ENCODE results near the gene NTSR1. TPM values are rescaled to one million over a fixed set of nuclear protein-coding genes. Genes with fewer than 3 reads are reported as not detected.
A peak's percentile ranks its signal among the peaks of the same experiment; 100 is the strongest.

The NTSR1 gene
- polyA plus RNA-seq, 3 donors = 0.35 to 2.5 (median 0.40) TPM

GRCh38 chr20:62736407-62737071 is 27.9 kb downstream of the NTSR1 start:
- H3K36me3 Mint-ChIP-seq = peaks cover 7 to 12% of the 10 kb centered on the region in 2 donors
- WGBS (ENCODE audit: insufficient coverage) = 98% methylated on average over 8 of the region's 14 CpGs
- H3K27ac Mint-ChIP-seq = peak overlapping the region in 3 of 7 donors; percentile 6 to 81 (median 48)
- Histone ChIP-seq H3K27ac (ENCODE audit: low read depth in 1 of 2, low read length in 2 of 2) (no peak overlapping the region), H3K9me3 (replicated peaks in 1 of 2; ENCODE audit: control insufficient read depth in 1 of 2, insufficient read depth in 1 of 2, low read length in 2 of 2) (no peaks in the 10 kb centered on the region), H3K27me3 (ENCODE audit: control insufficient read depth in 2 of 2, insufficient read depth in 2 of 2, low read length in 2 of 2) (no peaks in the 10 kb centered on the region), H3K4me3 (replicated peaks in 1 of 3; ENCODE audit: low read depth in 2 of 3, low read length in 3 of 3) (no peak overlapping the region), H3K9ac (ENCODE audit: insufficient read depth, low read length, poor library complexity, severe bottlenecking) (no peak overlapping the region), H3K4me2 (replicated peaks; ENCODE audit: extremely low read depth, low read length, poor library complexity, severe bottlenecking) (no peak overlapping the region), H3K36me3 (replicated peaks in 1 of 2; ENCODE audit: control insufficient read depth in 1 of 2, insufficient read depth in 2 of 2, low read length in 2 of 2) (no peaks in the 10 kb centered on the region), H3K79me2 (ENCODE audit: insufficient read depth, low read length) (peaks cover 5% of the 10 kb centered on the region), H2AFZ (ENCODE audit: insufficient read depth, low read depth, low read length, poor library complexity, severe bottlenecking) (no peak overlapping the region), H3K4me1 (ENCODE audit: control insufficient read depth in 1 of 2, insufficient read depth in 2 of 2, low read length in 2 of 2) (peaks cover 74 to 97% of the 10 kb centered on the region in 2 donors), H4K20me1 (ENCODE audit: insufficient read depth, low read length) (no peaks in the 10 kb centered on the region)
- no peak for DNase-seq
- H3K4me1 Mint-ChIP-seq = peaks cover 86% of the 10 kb centered on the region
- H3K4me3 Mint-ChIP-seq = no peak overlapping the region
- intact Hi-C loops (cut with micrococcal nuclease) = no loop called here
- no peak for TF ChIP-seq CTCF (IDR thresholded peaks at IDR 0.05)
- no peaks in the 10 kb centered on the region for H3K9me3 Mint-ChIP-seq
- H3K27me3 Mint-ChIP-seq (ENCODE audit: low read depth in 3 of 3) = peaks cover 0 to 9% (median 0%) of the 10 kb centered on the region in 3 donors

DNA sequence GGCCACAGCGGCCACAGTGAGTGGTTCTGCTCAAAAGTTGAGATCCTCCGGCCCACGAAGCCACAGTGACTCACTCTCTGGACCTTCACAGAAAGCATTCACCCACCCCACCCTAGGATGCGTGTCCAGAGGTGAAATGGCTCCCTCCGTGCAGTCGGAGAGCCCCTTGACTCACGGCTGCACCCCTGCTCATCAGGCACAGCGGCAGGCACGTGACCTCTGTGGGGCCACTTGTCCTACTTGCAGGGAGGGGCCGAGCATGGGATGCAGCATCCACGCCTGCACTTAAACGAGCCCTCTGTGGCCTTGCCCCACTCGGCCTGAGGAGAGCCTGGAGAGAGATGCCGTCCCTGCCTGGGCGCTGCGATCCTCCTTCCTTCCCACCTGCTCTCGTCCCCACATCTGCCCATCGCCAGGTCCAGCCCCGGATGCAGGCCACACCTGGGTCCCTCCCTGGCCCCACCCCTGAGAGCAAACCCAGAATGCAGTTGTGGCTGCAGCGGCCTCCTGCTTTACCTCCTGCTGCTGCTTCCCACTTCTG is 28.7 kb downstream of the NTSR1 start:
- Histone ChIP-seq H3K9me3 (replicated peaks in 1 of 2; ENCODE audit: control insufficient read depth in 1 of 2, insufficient read depth in 1 of 2, low read length in 2 of 2) (no peaks in the 10 kb centered on the region), H3K4me3 (replicated peaks in 1 of 3; ENCODE audit: low read depth in 2 of 3, low read length in 3 of 3) (no peak overlapping the region), H3K4me2 (replicated peaks; ENCODE audit: extremely low read depth, low read length, poor library complexity, severe bottlenecking) (no peak overlapping the region), H3K79me2 (ENCODE audit: insufficient read depth, low read length) (peaks cover 5% of the 10 kb centered on the region), H3K9ac (ENCODE audit: insufficient read depth, low read length, poor library complexity, severe bottlenecking) (no peak overlapping the region), H4K20me1 (ENCODE audit: insufficient read depth, low read length) (no peaks in the 10 kb centered on the region), H3K27ac (ENCODE audit: low read depth in 1 of 2, low read length in 2 of 2) (no peak overlapping the region), H3K4me1 (ENCODE audit: control insufficient read depth in 1 of 2, insufficient read depth in 2 of 2, low read length in 2 of 2) (peaks cover 73 to 97% of the 10 kb centered on the region in 2 donors), H3K36me3 (replicated peaks in 1 of 2; ENCODE audit: control insufficient read depth in 1 of 2, insufficient read depth in 2 of 2, low read length in 2 of 2) (no peaks in the 10 kb centered on the region), H3K27me3 (ENCODE audit: control insufficient read depth in 2 of 2, insufficient read depth in 2 of 2, low read length in 2 of 2) (no peaks in the 10 kb centered on the region), H2AFZ (ENCODE audit: insufficient read depth, low read depth, low read length, poor library complexity, severe bottlenecking) (no peak overlapping the region)
- peak in 2 of 3 donors; percentile 24 to 47 for DNase-seq
- intact Hi-C loops (cut with micrococcal nuclease) = no loop called here
- no peak for TF ChIP-seq CTCF (IDR thresholded peaks at IDR 0.05)
- H3K9me3 Mint-ChIP-seq = no peaks in the 10 kb centered on the region
- peaks cover 0 to 9% (median 0%) of the 10 kb centered on the region in 3 donors for H3K27me3 Mint-ChIP-seq (ENCODE audit: low read depth in 3 of 3)
- peak overlapping the region in 4 of 7 donors; percentile 10 to 81 (median 41) for H3K27ac Mint-ChIP-seq
- H3K4me3 Mint-ChIP-seq = no peak overlapping the region
- WGBS (ENCODE audit: insufficient coverage) = 80% methylated on average over 20 of the region's 20 CpGs
- H3K4me1 Mint-ChIP-seq = peaks cover 85% of the 10 kb centered on the region
- peaks cover 7 to 12% of the 10 kb centered on the region in 2 donors for H3K36me3 Mint-ChIP-seq
